OCI-LY7 (cell line): ENCODE data around the gene HELB.

Experiments used
- CTCF ChIP-seq: fragments of 200-600 bp; sonication (generic); conservative IDR thresholded peaks from 2 replicates; pipeline ENCODE4 v1.5.1; 2014; ENCODE audit warnings: mild to moderate bottlenecking, antibody characterized with exemption, low read length, moderate library complexity, mixed read lengths
- EZH2phosphoT487 ChIP-seq: fragments of 200-600 bp; sonication (generic); IDR thresholded peaks from 2 replicates; pipeline ENCODE4 v1.6.1; 2018; ENCODE audit warnings: low read depth, borderline replicate concordance, mild to moderate bottlenecking, mixed run types, antibody characterized with exemption, low read length, moderate library complexity, mixed read lengths

- TF ChIP-seq CTCF (no peak), EZH2phosphoT487 (no peak)
Measured at GRCh38 chr12:66337381-66338010, 35.2 kb downstream of the HELB start.
